Stimulated activated CD4-positive, alpha-beta T cell treated with anti-CD3 and anti-CD28 coated beads, Interleukin-1b, Interleukin-23, amount 100 ng/mL, for 4 hours (primary cell): ENCODE results near the gene GLRX5.

Experiments
- DNase-seq, 2 donors: peaks; one replicate each; pipeline ENCODE4 v3.0.0-alpha.2; 2020; ENCODE audit warnings: low read depth in 2 of 2

Gene GLRX5

DNA sequence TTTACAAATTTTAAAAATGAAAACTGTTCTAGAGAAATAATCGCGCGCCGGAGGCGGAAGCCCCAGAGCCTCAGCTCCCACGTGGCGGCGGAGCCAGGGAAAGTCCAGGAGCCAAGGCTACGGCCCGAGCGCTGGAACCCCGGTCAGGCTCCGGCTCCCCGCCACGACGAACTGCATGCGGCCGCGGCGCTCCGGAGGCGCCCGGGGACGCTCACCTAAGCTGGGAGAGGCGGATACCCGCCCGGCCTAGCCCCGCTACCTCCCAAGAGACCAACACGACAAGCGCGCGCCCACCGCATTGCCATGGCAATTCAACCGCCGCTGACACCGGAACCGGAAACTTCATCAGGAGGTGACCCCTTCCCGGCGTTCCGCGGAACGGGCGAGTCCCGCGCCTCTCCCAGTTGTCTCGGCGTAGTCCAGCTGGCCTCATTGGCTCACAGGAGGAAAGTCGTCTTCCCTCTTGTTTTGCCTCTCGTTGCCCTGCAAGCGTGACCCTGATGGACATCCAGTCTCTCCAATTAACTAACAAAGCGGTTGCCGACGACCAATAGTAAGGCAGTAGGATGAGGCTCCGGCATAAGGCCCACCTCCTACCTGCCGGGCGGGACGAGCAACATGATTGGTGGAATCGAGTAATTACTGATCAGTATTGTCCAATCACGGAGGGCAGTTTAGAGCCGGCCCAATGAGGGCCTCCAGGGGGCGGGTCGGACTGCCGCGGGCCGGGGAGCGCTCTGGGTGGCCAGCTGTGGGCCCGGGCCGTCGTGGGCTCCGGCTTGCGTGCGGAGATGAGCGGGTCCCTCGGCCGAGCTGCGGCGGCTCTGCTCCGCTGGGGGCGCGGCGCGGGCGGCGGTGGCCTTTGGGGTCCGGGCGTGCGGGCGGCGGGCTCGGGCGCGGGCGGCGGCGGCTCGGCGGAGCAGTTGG lies at the start of gene GLRX5:
Gene GLRX5 (plus strand): TSS at position 752 of the 927 bp plus-strand sequence. CDS start 40 bp downstream, at position 792.
- peak; percentile 91 to 92 for DNase-seq

GRCh38 chr14:95485222-95485819 lies 49.5 kb upstream of the GLRX5 start:
- no peak for DNase-seq

DNA sequence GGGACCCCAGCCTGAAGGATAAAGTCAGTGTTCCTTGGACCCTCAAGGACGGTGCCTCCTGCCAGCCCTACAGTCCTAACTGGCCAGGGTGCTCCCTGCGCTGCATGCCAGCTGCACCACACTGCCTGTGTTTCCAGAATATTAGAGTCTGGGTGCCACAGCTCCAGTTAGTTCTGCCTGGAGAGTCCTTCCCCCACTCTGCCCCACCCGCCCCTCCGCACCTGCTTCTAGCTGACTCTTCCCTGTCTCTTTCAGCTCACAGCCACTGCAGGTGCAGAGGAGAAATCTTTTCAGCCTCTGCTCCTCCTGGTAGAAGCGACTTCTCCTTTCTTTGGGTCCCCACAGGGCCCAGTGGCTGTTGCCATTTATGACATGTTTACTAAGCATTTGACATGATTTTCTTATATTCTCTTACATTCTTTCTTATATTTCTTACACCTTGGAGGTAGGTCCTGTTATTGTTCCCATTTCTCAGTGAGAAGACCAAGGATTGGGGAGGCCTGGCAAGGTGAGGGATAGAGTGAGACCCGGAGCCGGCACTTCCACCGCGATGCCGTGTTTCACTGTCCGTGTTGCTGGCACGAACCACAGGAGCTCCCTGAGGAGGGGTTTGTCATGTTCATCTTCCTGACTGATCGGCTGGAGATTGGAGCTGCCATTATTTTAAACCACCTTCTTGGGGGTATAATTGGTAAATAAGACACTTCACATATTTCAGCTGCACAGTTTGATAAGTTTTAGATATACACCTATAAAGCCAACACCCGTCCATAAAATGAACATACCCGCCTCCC lies 47.8 kb upstream of the GLRX5 start:
- no peak for DNase-seq

DNA sequence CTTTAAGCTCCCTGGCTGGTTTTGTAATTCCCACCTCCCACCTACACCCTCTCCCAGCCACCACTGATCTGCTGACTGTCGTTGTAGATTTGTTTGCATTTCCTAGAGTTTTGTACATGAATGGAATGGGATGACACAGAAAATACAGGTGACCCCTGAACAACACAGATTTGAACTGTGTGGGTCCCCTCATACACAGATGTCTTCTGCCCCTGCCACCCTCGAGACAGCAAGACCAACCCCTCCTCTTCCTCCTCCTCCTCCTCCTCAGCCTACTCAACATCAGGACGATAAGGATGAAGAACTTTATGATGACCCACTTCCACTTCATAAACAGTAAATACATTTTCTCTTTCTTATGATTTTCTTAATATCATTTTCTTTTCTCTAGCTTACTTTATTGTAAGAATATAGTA lies 47.2 kb upstream of the GLRX5 start:
- no peak for DNase-seq

GRCh38 chr14:95488376-95489213 lies 46.3 kb upstream of the GLRX5 start:
- no peak for DNase-seq

- no peak for DNase-seq
Observed at GRCh38 chr14:95489214-95490137, 45.4 kb upstream of the GLRX5 start.

GRCh38 chr14:95490138-95490509 lies 44.7 kb upstream of the GLRX5 start:
- no peak for DNase-seq

GRCh38 chr14:95490727-95491451 lies 44.0 kb upstream of the GLRX5 start:
- DNase-seq = no peak

- no peak for DNase-seq
Observed at GRCh38 chr14:95491936-95492608, 42.8 kb upstream of the GLRX5 start.

DNA sequence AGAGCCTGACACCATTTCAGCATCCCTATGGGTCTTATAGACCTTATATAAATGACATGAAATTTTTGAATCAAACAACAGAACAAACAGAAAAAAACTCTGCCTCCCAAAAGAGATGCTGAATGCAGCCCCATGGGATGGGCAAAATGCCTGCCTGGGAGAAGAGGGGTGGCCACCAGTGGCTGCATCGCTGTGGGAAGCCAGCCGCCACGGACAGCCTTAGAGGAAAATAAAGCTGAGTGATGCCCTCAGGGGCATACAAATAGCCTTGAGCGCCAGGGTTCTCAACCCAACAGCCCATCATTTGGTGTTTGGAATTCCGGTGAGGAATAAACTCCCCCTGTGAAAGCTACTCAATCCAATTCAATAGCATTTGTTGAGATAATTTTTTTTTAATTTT lies 41.3 kb upstream of the GLRX5 start:
- DNase-seq = no peak

- no peak for DNase-seq
Observed at GRCh38 chr14:95493976-95494375, 40.9 kb upstream of the GLRX5 start.

DNA sequence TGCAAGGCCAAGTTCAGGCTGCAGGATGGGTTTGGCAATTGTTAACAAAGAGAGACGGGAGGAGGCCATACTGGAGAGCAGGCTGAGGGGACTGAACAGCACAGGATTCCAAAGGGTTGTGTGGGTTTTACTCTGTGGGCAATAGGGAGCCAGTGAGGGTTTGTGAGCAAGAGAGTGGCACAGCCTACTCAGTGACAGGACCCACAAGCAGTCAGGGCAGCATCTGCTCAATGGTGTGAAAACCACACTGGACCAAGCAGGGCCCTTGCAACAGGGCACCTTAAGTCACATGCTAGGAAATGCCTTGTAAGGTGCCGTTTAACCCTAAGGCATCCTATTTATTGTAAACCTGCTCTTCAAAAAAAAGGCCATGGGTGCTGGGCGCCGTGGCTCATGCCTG lies 40.4 kb upstream of the GLRX5 start:
- DNase-seq = no peak

DNA sequence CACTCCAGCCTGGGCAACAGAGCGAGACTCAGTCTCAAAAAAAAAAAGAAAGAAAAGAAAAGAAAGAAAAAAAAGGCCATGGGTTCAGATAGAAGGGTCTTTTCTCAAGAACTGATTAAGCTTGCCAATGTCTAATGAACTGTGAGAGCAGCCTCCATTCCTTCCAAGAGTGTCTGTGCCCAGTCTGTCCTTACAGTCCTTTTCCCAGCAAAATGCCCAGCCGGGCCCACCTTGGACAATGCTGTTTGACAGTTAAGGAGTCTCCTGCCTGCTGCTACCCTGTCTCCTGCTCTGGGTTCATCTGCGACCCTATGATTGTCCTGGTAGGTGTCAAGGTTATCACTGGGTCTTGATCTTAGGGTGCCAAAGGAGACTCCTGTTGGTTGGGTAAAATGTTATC lies 39.8 kb upstream of the GLRX5 start:
- no peak for DNase-seq

GRCh38 chr14:95495538-95496025 lies 39.3 kb upstream of the GLRX5 start:
- no peak for DNase-seq

DNA sequence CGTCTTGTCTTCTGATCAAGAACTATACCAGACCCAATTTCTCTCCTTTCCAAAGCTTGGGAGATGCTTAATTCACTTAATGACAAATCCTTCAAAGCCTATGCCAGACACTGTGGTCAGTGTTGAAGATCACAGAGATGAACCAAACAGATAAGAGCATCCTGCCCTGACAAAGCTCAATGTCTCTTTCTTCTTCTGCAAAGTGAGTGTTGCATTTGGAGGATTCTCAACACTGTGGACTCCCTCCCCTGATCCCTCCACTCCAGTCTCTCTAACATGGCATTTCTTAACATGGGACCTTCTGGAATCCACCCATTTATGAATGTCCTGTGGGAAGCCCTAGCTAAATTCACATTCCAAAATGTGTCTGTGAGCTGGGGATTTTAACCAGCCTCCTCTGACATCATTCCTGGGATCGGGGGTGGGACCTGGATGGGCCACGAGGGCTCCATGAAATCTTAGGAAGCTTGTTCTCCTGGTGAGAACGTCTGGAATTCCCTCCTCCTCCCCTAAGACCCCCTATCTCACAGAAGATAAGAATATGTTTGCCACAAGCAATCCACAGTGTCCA lies 38.7 kb upstream of the GLRX5 start:
- DNase-seq = no peak

GRCh38 chr14:95496690-95497259 lies 38.1 kb upstream of the GLRX5 start:
- no peak for DNase-seq

GRCh38 chr14:95497561-95498011 lies 37.3 kb upstream of the GLRX5 start:
- no peak for DNase-seq
